Activated CD8-positive, alpha-beta memory T cell treated with anti-CD3 and anti-CD28 coated beads, Interleukin-2, amount 50 U/mL, for 4 hours (primary cell): ENCODE measurements around the gene LITAFD.
A peak's percentile ranks its signal among the peaks of the same experiment; 100 is the strongest.
"Not testable (repeated sequence)": the region's sequence is repeated elsewhere in the genome, so short reads cannot be mapped to it uniquely, and the experiment has no call there.

Experiments used
- DNase-seq: peaks from one replicate; pipeline ENCODE4 v3.0.0-alpha.2; 2020

LITAFD gene

DNA sequence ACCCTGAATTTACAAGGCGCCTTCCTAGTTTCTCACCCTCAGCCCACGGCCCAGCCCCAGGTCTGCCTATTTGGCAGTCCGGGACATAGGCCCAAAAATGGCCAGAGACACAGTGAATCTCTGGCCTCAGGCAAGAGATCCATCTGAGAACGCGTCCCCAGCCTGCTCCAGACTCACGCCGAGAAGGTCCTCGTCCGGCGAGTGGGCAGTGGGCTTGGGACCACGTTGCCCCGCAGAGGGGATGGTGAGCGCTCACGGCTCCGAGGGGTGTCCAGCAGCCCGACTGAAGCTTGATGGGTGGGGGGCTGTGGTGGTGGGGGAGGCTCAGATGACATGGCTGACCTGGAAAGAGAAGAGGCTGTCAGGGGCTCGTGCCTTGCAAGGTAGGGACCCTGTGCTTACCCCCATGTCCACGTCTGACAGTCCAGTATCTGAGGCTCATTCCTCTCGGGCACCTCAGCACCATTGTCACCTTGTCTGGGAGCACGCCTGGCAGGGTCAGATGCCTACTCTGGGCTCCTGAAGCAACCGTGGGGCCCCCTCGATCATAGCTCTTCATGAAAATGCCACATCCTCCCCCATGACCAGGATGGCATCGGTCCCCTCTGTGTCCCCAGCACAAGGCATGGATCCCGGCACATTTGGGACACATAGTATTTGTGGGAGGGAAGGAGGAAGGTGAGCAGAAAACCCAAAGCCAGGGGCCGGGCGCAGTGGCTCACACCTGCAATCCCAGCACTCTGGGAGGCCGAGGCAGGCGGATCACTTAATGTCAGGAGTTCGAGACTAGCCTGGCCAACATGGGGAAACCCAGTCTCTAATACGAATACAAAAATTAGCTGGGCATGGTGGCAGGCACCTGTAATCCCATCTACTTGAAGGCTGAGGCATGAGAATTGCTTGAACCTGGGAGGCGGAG, 22.9 kb upstream of the LITAFD start:
- peak; percentile 12 for DNase-seq

DNA sequence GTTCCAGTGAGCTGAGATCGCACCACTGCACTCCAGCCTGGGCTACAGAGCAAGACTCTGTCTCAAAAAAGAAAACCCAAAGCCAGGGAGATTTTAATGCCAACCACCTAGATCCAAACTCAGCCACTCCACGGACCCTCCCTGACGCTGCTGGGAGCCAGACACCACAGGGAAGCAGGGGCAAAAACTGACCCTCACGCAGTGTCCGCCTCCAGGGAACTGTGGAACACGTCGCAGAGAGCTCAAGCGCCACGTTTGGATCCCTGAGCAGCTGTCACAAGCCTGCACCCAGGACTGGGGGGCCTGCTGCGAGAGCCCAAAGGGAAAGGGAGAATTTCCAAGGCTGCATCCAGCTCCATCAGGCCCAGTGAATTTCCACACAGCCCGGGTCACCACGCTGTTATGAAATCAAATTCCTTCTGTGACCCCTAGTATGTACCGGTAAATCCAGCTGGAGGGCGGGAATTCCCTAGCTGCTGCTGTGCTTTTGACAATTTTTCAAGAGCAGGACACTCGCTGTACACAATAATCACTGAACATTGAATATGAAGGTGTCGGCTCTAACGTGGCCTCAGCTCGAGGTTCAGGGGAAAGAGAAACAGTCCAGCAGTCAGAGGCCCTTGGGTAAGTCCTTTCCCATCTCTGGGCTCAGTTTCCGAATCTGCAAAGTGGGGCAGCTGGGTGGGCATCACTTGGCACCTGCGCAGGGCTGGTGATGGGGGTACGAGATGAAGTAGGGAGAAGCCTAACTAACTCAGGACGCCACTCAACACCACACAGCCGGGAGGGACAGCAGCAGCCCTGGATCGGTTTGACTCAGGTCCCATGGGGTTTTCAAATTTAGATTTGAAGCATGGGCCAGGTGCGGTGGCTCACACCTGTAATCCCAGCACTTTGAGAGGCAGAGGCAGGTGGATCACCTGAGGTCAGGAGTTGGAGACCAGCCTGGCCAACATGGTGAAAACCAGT, 22.0 kb upstream of the LITAFD start:
- no peak for DNase-seq

DNA sequence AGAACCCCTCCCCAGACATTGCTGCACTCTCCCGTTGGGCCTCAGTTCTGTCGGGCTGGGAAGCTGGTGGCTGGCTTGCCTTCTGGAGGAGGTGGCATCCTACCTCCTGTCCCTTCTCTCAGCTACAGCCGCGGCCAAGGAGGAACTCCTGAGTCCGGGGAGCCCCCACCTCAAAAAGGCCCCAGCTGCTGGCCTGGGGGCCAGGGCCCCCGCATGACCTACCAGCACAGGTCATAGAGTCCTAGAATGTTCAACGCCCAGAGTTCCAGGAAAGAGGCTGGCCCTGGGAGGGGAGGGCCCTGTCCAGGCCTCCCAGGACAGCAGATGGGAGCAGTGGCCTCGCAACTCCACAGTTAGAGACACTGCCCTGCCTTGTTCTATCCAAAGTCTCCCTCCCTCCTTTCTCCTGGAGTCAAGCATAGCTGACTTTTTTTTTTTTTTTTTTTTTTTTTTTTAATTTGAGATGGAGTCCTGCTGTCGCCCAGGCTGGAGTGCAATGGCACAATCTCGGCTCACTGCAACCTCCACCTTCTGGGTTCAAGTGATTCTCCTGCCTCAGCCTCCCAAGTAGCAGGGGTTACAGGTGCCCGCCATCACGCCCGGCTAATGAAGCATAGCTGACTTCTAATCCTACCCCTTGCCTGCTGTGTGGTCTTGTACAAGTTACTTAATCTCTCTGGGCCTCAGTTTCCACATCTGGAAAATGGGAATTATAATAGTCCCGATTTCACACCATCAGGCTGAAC, 20.4 kb upstream of the LITAFD start:
- no peak for DNase-seq

DNA sequence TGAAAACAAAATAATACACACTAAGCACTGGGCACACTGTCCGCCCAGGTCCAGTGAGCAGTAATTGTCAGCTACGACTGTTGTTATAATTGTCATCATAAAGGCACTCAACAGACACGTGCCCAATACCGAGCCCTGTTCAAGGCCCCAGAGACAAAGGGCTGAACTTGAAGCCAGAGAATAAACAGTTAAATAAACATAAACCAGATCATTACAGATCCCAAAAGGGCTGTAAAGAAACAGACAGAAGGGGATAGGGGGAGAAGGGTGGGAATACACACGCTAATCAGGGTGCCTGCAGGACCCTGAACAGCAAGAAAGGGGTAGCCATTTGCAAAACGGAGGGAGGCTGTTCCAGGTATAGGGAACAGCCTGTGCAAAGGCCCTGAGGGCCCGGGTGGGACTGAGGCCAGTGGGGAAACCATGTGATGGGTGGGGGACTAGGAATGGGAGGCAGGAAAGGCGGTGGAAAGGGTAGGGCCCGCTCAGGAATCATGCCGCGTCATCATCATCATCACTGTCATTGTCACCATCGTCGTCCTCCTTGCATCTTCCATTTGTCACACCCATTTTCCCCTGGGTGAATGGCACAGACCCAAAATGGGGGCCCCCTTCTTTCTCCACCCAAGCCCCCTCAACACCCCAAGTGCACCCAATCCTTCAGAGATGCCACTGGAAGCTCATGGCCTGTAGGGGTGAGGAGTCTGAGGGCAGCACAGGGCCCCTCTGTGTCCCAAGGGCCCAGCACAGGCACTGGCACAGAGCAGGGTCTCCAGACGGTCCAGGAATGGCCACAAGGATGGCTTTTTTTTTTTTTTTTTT, 19.6 kb upstream of the LITAFD start:
- no peak for DNase-seq

DNA sequence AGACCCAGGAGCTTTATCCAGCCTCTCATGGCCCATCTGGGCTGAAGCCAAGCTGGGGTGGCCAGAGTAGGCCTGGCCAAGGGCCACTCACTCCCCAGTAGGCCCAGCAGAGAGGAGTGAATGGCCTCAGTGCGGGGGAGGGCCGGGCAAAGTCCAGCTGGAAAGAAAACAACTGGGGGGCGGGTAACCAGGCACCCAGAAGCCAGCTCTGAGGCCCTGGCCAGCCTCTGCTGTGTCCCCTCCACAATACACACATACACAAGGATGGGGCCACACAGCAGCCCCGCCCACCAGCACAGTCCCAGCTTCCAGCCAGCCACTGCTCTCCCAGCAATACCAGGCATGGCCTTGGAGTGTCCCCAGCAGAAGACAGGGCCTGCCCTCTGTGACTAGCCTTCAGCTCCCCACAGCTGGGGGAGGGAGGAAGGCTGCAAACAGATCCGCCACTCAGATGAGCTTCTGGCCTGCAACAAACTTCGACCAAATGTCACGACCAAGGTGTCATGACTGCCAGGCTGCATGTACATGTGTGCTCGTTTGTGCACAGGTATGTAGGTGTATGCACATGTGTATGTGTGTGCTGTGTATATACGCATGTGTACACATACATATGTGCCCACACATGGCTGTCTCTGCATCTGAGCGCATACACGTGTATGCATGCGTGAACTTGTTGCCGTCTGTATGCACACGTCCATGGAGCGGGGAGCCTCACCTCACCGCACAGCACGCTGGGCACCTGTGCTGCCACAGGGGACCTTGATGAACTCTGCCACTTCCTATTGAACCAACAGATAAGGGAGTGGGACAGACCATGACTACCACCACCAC, 18.3 kb upstream of the LITAFD start:
- no peak for DNase-seq

DNA sequence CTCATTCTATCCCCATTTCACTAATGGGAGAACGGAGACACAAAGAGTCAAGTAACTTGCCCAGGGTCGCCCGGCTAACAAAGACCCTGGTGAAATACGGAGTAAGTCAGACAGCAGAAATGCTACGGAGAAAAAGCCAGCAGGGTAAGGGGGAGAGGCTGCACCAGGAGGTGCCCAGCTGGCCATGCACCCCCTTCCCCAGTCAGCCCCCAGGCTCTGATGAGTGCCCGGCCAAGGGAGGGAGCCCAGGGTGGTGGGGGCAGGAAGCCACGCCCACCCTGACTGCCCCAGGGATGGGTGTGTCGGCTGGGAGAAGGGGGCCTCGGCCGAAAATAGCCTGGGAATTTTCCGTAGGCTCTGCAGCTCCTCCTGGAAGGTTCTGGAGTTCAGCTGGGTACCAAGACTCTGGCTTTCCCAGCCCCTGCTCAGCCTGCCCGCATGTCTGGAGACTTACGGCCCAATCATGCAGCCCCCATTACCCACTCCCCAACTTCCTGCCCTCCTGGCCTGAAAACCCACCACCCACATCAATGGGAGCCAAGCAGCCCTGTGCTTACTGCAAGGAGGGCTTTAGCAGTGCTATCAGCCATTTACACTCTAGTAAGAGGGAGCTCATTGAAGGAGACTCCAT, 17.6 kb upstream of the LITAFD start:
- DNase-seq, result no peak

DNA sequence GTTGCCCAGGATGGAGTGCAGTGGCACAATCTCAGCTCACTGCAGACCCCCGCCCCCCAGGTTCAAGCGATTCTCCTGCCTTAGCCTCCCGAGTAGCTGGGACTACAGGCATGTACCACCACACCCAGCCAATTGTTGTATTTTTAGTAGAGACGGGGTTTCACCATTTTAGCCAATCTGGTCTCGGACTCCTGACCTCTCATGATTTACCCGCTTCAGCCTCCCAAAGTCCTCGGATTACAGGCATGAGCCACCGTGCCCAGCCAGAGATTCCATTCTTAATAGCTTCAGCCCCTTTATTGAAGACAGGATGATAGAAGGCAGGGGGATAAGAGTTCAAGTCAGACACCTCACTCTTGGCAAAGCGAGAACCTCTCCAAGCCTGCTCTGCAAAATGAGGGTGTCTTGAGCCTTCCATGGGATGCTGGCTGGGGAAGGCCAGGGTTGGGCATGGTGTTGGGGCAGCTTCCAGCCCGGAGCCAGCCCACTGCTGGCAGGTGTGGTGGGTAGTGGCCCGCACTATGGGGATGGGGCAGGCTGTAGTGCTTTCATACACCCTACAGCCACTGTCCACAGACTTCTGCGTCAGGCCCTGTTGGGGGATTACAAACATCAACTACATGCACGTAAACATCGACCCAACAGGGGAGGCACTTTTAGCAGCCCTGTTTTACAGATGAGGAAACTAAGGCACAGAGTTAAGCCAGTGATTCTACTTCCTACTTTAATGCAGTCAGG, 16.8 kb upstream of the LITAFD start:
- DNase-seq, result no peak

DNA sequence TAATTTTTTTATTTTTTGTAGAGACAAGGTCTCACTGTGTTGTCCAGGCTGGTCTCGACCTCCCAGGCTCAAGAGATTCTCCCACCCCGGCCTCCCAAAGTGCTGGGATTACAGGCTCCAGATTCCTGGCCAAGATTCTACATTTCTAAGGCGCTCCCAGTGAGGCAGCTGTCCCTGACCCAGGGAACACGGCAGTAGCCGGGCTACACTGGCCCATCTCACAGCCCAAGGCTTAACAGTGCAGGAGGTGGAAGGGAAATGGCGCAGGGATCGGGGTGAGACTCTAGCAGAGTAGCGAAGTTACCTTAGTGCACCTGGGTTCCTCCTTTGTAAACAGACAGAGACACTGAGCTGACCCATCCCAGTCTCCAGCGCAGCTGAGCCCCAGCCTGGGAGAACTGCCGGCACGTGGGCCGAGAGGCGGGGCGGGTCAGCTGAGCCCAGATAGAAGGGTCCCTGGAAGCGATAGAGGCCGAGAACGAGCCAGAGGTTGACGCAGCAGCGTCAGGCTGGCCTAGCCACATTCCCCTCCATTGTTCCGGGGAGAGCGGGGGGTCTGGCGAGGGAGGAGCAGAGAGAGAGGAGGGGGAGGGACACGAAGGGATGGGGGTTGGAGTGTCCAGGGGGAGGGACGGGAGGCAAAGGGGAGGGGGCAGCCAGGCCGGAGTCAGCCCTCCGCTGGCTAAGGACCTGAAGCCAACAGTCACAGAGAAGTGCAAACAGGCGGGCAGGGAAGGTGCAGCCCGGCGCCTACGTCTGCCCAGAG, 15.8 kb upstream of the LITAFD start:
- DNase-seq, result no peak

DNA sequence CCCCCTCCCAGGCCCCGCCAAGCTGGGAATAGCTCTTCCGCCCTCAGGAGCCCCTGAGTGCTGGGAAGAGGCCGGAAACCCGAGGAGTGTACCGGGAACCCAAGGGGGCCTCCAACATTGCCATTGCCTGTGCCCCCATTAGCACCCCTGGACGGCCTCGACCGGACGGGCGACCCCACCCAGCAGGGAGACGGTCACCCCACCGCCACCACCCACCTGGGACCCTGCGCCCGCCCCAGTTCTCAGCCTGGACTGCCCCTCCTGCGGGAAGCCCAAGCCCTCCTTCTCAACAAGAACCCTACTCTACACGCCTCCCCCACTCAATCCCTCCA, 15.3 kb upstream of the LITAFD start:
- no peak for DNase-seq

DNA sequence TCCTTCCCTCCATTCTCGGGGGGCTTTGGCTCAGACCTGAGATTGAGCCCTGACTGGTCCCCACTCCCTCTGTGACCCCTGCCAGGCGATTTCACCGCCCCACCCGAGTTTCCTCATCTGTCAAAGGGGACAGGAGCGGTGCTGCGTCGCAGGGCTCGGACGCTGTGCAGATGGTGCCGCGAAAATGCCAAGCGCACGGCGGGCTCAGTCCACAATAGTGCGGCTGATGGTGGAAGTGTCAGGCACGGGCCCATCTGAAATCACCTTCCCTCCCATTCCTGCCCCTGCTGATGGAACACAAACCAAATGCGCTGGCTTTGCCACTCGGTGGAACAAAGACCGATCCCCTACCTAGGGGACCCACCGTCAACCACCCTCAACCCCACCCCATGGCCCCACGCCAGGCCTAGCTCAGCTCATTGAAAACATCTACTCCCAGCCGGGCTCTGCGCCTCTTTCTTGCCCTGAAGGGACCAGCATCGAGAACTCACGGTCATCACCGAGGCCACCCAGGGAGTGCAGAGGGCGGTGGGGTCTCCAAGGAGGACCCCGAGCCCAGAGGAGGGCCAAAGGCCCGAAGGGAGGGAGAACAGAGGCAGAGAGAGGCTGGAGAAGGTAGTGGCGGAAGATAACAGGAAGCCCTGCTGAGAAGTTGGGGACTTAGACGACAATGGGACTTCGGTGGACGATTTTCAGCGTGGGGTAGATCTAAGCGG, 14.8 kb upstream of the LITAFD start:
- DNase-seq, result no peak

DNA sequence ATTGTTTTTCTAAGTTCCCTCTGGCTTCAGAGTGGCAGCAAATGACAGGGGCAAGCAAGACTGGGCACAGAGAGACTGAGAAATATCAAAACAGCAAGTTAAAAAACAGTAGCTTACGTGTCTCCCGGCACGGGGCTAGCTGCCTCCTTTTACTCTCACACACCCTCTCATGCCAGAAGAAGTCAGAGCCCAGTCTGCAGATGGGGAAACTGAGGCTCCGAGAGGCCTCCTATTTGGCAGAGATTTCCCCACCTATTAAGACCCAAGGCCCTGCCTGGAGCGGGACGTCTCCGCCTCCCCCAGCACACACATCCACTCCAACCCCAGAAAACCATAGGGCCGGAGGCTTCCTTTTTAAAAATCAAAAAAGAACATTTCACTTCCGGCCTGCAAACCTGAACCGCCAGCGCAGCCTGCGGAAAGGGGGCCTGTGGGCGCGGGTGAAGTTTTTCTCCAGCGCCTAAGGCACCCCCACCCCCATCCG, 14.2 kb upstream of the LITAFD start:
- DNase-seq, result no peak

DNA sequence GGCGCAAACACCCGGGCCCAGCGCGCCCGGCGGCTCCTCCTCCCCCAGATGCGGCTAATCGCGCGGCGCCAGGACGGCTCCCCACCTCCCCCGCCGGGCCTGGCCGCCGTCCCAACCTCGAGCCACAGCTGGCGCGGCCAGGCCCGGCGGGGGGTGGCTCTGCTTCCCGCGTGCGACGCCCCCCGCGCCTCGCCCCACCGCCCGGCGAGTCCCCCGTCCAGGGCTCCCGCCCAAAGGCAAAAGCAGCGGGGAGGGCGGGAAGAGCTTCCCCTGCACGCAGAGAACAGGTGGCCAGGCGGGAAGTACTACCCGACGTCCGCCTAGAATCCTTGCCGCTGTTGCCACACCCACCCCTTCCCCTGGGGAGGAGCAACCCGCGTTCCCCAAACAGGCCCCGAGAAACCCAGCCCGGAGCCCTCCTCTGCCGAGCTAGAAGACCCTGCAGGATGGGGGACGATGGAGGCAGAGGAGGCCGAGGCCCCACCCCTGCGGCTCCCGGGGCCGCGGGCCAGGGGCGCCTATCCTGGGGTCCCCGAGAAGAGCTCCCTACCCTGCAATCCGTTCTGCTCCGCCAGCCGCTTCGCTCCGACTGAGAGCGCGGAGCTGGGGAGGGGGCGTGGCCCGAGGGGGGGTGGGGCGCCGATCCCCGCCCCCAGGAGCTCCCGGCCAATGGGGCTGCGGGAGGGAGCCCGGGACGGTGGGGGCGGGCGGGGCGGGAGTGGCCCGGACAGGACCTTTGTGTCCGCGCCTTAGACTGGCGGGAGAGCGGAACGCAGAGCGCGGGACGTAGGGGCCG, 13.5 kb upstream of the LITAFD start, which contains the start of gene CARHSP1:
Gene CARHSP1, minus strand, starts transcription at position 591 of the 796 bp plus-strand sequence. CDS start 9,678 bp downstream, outside the sequence.
- peak; percentile 83 for DNase-seq

DNA sequence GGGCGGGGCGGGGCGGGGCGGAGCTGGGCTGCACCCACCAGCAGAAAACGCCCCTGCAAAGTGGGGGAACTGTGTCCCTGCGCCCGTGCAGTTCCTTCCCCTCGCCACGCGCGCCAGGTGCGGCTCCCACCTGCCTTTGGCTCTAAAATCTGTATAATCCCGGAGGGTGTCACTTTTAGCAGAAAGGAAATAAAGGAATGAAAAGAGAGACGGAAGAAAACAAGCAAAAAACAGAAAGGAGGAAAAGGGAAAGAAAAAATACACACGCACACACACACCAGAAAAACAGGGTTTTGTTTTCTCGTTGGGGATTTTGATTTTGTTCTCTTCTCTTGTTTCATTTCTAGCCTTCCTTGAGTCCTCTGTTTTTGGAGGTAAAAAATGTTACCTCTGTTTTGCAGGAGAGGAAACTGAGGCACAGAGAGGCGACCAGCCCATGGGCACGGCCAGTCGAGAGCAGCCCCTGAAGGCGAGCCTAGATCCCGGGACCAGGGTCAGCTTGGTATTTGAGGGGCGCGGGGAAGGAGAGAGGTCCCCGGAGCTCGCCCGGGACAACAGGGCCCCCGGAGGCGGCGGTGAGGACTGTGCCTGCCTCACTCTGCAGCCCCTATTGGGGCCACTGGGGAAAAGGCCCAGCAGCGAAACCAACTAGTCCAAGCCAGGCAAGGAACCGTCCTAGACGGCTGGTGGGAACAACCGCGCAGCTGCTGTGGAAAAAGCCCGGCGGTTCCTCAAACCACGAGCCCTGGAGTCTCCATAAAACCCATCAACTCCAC, 12.8 kb upstream of the LITAFD start:
- no peak for DNase-seq

DNA sequence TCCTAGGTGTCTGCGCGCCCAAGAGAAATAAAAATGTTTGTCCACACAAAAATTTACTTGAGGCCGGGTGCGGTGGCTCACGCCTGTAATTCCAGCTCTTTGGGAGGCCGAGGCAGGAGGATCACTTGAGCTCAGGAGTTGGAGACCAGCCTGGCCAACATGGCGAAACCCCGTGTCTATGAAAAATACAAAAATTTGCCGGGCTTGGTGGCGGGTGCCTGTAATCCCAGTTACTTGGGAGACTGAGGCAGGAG, 12.2 kb upstream of the LITAFD start:
- DNase-seq, result not testable (repeated sequence)

DNA sequence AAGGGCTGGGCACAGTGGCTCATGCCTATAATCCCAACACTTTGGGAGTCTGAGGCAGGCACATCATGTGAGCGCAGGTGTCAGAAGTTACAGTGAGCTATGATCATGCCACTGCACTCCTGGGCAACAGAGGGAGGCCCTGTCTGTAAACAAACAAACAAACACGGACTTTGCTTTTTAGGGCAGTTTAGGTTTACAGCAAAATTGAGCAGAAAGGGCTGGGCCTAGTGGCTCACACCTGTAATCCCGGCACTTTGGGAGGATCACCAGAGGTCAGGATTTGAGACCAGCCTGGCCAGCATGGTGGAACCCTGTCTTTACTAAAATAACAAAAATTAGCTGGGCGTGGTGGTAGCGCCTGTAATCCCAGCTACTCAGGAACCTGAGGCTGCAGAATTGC, 10.1 kb upstream of the LITAFD start:
- no peak for DNase-seq

DNA sequence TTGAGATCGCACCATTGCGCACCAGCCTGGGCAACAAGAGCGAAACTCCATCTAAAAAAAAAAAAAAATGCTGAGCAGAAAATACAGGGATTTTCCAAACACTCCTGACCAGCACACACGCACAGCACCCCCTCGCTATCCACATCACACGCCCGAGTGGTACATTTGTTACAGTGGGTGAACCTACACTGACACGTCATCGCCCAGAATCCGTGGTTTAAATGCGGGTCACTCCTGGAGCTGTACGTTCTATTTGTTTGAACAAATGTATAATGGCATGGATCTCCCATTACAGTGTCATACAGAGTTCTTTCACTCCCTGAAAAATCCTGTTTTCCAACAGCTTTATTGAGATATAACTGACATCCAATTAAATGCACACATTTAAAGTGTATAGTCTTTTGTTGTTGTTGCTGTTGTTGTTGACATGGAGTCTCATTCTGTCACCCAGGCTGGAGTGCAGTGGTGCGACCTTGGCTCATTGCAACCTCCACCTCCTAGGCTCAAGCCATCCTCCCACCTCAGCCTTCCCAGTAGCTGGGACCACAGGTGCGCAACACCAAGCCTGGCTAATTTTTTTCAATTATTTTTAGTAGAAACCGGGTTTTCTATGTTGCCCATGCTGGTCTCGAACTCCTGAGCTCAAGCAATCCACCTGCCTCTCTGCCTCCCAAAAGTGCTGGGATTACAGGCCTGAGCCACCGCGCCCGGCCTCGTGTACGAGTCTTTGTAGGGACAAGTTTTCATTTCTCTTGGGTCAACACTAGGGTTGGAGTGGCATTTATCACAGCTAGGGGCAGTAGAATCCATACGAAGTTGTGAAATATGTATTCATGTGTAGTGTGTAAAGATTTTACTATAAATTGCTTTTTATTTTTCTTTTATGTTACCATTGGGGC, 8.9 kb upstream of the LITAFD start:
- no peak for DNase-seq
